SK-N-MC (cell line): ENCODE results near the gene COL18A1.
"Not testable (repeated sequence)": the region's sequence is repeated elsewhere in the genome, so short reads cannot be mapped to it uniquely, and the experiment has no call there.

Source experiments
- DNase-seq: peaks from one replicate; pipeline ENCODE4 v3.0.0-alpha.2; 2011; ENCODE audit warnings: low read depth, low spot score
- H3K27ac ChIP-seq: fragments of 200-600 bp; sonication (generic); 2 replicates; pipeline ENCODE4 v1.5.1; 2016; ENCODE audit warnings: mixed run types
- H3K36me3 ChIP-seq: fragments of 200-600 bp; sonication (generic); 2 replicates; pipeline ENCODE4 v1.6.1; 2017; ENCODE audit warnings: antibody characterized with exemption, low read length, mixed read lengths; ENCODE audit not compliant: insufficient read depth
- H3K4me3 ChIP-seq: fragments of 200-600 bp; sonication (generic); 2 replicates; pipeline ENCODE4 v1.5.1; 2016
- H3K9ac ChIP-seq: fragments of 200-600 bp; sonication (generic); 2 replicates; pipeline ENCODE4 v1.8.0; 2017; ENCODE audit warnings: mixed run types, mixed read lengths; ENCODE audit not compliant: insufficient read length
- H3K9me3 ChIP-seq: fragments of 200-600 bp; sonication (generic); 2 replicates; pipeline ENCODE4 v1.6.1; 2017; ENCODE audit warnings: low read depth, mild to moderate bottlenecking, antibody characterized with exemption, low read length, moderate library complexity, mixed read lengths
- EZH2 ChIP-seq: fragments of 200-600 bp; sonication (generic); IDR thresholded peaks from one replicate; pipeline ENCODE4 v1.6.1; 2017; ENCODE audit warnings: antibody characterized with exemption
- FOXP2 ChIP-seq: optimal IDR thresholded peaks from 2 replicates; pipeline ENCODE3; 2011; ENCODE audit warnings: mild to moderate bottlenecking, moderate library complexity; ENCODE audit not compliant: insufficient read depth; ENCODE audit errors: extremely low read length, control extremely low read depth
- POLR2AphosphoS5 ChIP-seq: IDR thresholded peaks from 2 replicates; pipeline ENCODE4 v1.6.1; 2012; ENCODE audit warnings: mild to moderate bottlenecking, low read depth, low read length, borderline replicate concordance

COL18A1 gene

GRCh38 chr21:45529785-45530422 is 124.9 kb downstream of the COL18A1 start:
- no peak overlapping the region for H3K27ac ChIP-seq
- H3K36me3 ChIP-seq, result peaks cover 44% of the 10 kb centered on the region; the same call in 1 of the 2 replicates
- H3K4me3 ChIP-seq, result no peak overlapping the region
- no peak overlapping the region for H3K9ac ChIP-seq
- TF ChIP-seq POLR2AphosphoS5, result no peak
- TF ChIP-seq EZH2, result no peak
- no peak for TF ChIP-seq FOXP2
- H3K9me3 ChIP-seq, result no peaks in the 10 kb centered on the region
- DNase-seq, result no peak

- TF ChIP-seq POLR2AphosphoS5 (no peak), FOXP2 (no peak), EZH2 (no peak)
- peaks cover 46% of the 10 kb centered on the region for H3K36me3 ChIP-seq
- DNase-seq, result no peak
Observed at GRCh38 chr21:45530423-45531113, 125.6 kb downstream of the COL18A1 start.

GRCh38 chr21:45531114-45531392 is 126.1 kb downstream of the COL18A1 start:
- peaks cover 46% of the 10 kb centered on the region for H3K36me3 ChIP-seq
- H3K9me3 ChIP-seq, DNase-seq, H3K4me3 ChIP-seq, H3K9ac ChIP-seq, H3K27ac ChIP-seq: not testable (repeated sequence)

More at GRCh38 chr21:45530423-45531113, 125.6 kb downstream of the COL18A1 start:
- H3K9me3 ChIP-seq, result no peaks in the 10 kb centered on the region
- H3K4me3 ChIP-seq, result no peak overlapping the region
- no peak overlapping the region for H3K27ac ChIP-seq
- H3K9ac ChIP-seq, result no peak overlapping the region

- Histone ChIP-seq H3K27ac (no peak overlapping the region), H3K4me3 (no peak overlapping the region), H3K9me3 (no peaks in the 10 kb centered on the region), H3K36me3 (peaks cover 50% of the 10 kb centered on the region), H3K9ac (no peak overlapping the region)
- no peak for TF ChIP-seq POLR2AphosphoS5
- TF ChIP-seq FOXP2, result no peak
- TF ChIP-seq EZH2, result no peak
- DNase-seq, result no peak
Observed at GRCh38 chr21:45531393-45532215, 126.6 kb downstream of the COL18A1 start.

- TF ChIP-seq FOXP2 (no peak), POLR2AphosphoS5 (no peak), EZH2 (no peak)
- H3K27ac ChIP-seq, result no peak overlapping the region
- no peaks in the 10 kb centered on the region for H3K9me3 ChIP-seq
- H3K4me3 ChIP-seq, result no peak overlapping the region
- DNase-seq, result no peak
- peaks cover 48% of the 10 kb centered on the region for H3K36me3 ChIP-seq
- H3K9ac ChIP-seq, result no peak overlapping the region
Observed at GRCh38 chr21:45532826-45533360, 127.9 kb downstream of the COL18A1 start.

- no peak for TF ChIP-seq POLR2AphosphoS5
- no peak for TF ChIP-seq EZH2
- TF ChIP-seq FOXP2, result no peak
- no peak for DNase-seq
- no peak overlapping the region for H3K4me3 ChIP-seq
- no peak overlapping the region for H3K9ac ChIP-seq
- H3K27ac ChIP-seq, result no peak overlapping the region
- peaks cover 45% of the 10 kb centered on the region for H3K36me3 ChIP-seq
- no peaks in the 10 kb centered on the region for H3K9me3 ChIP-seq
Observed at GRCh38 chr21:45533361-45533845, 128.4 kb downstream of the COL18A1 start.

- Histone ChIP-seq H3K36me3 (peaks cover 38% of the 10 kb centered on the region), H3K4me3 (no peak overlapping the region), H3K9ac (no peak overlapping the region), H3K9me3 (no peaks in the 10 kb centered on the region), H3K27ac (no peak overlapping the region)
- no peak for DNase-seq
- TF ChIP-seq POLR2AphosphoS5, result no peak
- TF ChIP-seq EZH2, result no peak
- no peak for TF ChIP-seq FOXP2
Observed at GRCh38 chr21:45533846-45534635, 129.1 kb downstream of the COL18A1 start.
